VCaP (cell line): ENCODE data around the gene HDAC4.
"Not testable (repeated sequence)": the region's sequence is repeated elsewhere in the genome, so short reads cannot be mapped to it uniquely, and the experiment has no call there.

Experiments
- H3K27ac ChIP-seq: fragments of 450-650 bp; 2 replicates; pipeline ENCODE4 v1.5.1; 2017
- CTCF ChIP-seq: fragments of 450-650 bp; conservative IDR thresholded peaks from 2 replicates; pipeline ENCODE4 v1.5.1; 2017; ENCODE audit warnings: mild to moderate bottlenecking, moderate library complexity

The HDAC4 gene

GRCh38 chr2:239039479-239039861 lies 361.4 kb downstream of the HDAC4 start:
- no peak overlapping the region for H3K27ac ChIP-seq
- no peak for TF ChIP-seq CTCF

DNA sequence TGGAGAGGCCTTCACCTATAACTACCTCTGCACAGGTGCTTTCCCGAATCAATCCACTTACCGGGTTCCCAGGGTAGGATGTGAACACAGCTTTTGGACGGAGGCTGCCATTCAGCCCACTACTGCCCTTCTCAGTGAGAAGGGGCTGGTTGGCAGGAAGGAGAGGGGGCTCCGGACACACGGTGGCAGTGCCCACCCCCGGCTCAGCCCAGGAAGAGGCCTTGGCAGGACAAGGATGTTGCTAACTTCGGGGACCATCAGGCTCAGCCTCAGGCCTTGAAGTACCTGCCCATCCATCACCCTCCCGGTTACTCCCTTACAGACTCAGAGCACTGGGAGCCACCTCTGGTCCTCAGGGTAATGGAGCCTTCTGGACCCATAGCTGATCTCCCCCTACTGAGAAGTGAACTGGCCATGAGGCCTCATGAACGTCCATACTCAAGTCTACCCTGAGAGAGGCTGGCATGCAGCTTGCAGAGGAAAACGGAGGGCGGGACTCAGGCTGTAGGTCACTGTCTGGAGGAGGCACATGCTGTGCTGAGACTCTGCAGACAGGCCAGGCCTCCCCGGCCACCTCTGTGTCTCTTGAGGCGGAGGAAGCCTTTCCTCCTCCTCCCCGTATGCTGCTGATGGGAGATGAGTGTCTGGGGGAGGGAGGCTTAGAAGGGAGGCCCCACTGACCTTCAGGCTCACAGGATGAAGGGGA lies 361.9 kb downstream of the HDAC4 start:
- H3K27ac ChIP-seq = no peak overlapping the region
- no peak for TF ChIP-seq CTCF

- H3K27ac ChIP-seq = not testable (repeated sequence)
These were observed 362.5 kb downstream of the HDAC4 start for GRCh38 chr2:239038284-239038683.

- TF ChIP-seq CTCF = no peak
- no peak overlapping the region for H3K27ac ChIP-seq
These were observed 363.3 kb downstream of the HDAC4 start for GRCh38 chr2:239037559-239037910.

DNA sequence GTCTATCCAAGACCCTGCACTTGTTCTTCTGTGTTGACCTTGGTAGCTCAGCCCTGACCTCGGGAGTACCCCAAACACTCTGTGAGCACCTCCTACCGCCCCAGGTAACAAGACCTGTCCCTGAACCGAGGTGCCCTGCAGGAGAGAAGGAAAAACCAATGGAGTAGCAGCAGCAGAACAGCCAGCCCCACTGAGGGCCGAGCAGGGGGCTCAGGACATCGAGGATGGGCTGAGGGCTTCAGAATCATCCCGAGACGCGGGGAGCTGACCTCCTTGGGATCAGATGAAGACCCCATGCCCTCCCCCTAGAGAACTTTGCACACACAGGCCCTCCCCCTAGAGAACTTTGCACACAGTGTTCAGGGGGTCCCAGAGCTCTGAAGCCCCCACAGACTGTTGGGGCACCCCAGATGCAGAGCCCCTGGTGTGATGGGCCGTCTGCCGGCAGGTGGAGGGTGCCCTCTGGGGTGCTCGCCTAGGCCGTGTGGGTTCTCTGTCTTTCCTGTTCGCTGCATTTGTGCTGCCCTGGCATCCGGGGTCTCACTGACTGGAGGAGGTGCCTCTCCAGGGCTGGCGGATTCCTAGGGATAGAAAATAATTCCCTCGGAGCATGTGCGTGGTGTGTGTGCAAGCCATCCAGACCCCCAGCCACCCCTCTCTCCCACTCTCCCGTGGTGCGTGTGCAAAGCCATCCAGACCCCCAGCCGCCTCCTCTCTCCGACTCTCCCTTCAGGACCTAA lies 363.8 kb downstream of the HDAC4 start:
- H3K27ac ChIP-seq = no peak overlapping the region
- TF ChIP-seq CTCF = no peak

GRCh38 chr2:239035997-239036731 lies 364.7 kb downstream of the HDAC4 start:
- H3K27ac ChIP-seq = no peak overlapping the region
- TF ChIP-seq CTCF = no peak

GRCh38 chr2:239035361-239035814 lies 365.4 kb downstream of the HDAC4 start:
- TF ChIP-seq CTCF = peak; percentile 92
- peak overlapping the region; percentile 47; the same call in 1 of the 2 replicates for H3K27ac ChIP-seq
